Lung (tissue), 12 donors: Measurements from ENCODE around the gene PODN. TPM values are rescaled to one million over a fixed set of nuclear protein-coding genes. Genes with fewer than 3 reads are reported as not detected.

ENCODE experiments used
- ATAC-seq: fragments of 200-7000 bp; cut with Tn5 transposase; one replicate; pipeline ENCODE4 v1.9.1; 2020; ENCODE audit warnings: moderate number of reproducible peaks; ENCODE audit not compliant: insufficient read depth, low FRiP score
- DNase-seq, 3 donors: peaks; one replicate each; pipeline ENCODE4 v3.0.0-alpha.2; 2013 to 2017
- H3K27ac ChIP-seq, 2 donors: one replicate each; pipeline ENCODE4 v1.5.1; 2013; ENCODE audit warnings: mild to moderate bottlenecking in 2 of 2, moderate library complexity in 2 of 2, control low read depth in 1 of 2, inconsistent platforms in 1 of 2, low read depth in 1 of 2, low read length in 1 of 2
- H3K27me3 ChIP-seq, 3 donors: one replicate each; pipeline ENCODE4 v1.5.1; 2013; ENCODE audit warnings: low read length in 2 of 3; ENCODE audit not compliant: control insufficient read depth in 3 of 3, insufficient read depth in 3 of 3
- H3K36me3 ChIP-seq, 4 donors: one replicate each; pipeline ENCODE4 v1.5.1; 2013; ENCODE audit warnings: low read length in 4 of 4, mild to moderate bottlenecking in 1 of 4, moderate library complexity in 1 of 4; ENCODE audit not compliant: control insufficient read depth in 4 of 4, insufficient read depth in 4 of 4
- H3K4me1 ChIP-seq, 5 donors: one replicate each; pipeline ENCODE4 v1.5.1; 2013; ENCODE audit warnings: low read length in 5 of 5, mild to moderate bottlenecking in 2 of 5, moderate library complexity in 1 of 5; ENCODE audit not compliant: control insufficient read depth in 5 of 5, insufficient read depth in 5 of 5
- H3K4me3 ChIP-seq: one replicate; pipeline ENCODE4 v1.5.1; 2013; ENCODE audit warnings: mild to moderate bottlenecking, control low read depth, moderate library complexity
- H3K9ac ChIP-seq, 2 donors: one replicate each; pipeline ENCODE4 v1.5.1; 2013; ENCODE audit warnings: low read length in 2 of 2, control low read depth in 1 of 2; ENCODE audit not compliant: insufficient read depth in 1 of 2
- H3K9me3 ChIP-seq, 4 donors: one replicate each; pipeline ENCODE4 v1.5.1; 2013; ENCODE audit warnings: low read length in 3 of 4, mild to moderate bottlenecking in 1 of 4, moderate library complexity in 1 of 4; ENCODE audit not compliant: control insufficient read depth in 4 of 4, insufficient read depth in 3 of 4
- WGBS, 2 donors: extraction: QIAGEN DNeasy Blood & Tissue Kit; methylation state at CpG; one replicate each; pipeline ENCODE4 v1.1.7; 2013; 5-methylcytosine and 5-hydroxymethylcytosine counted together
- polyA plus RNA-seq, 2 donors: library from polyadenylated mRNA; stranded (reverse); fragments of 200-250 nt; gene quantifications; one replicate each; pipeline ENCODE4 v1.2.1, GENCODE V29; 2013
- total RNA-seq, 2 donors: library from RNA; depleted of rRNA in 1 of 2; stranded (reverse); fragments of >200 nt in 1 of 2; gene quantifications; one replicate each; pipeline ENCODE4 v1.2.1, GENCODE V29; 2014 to 2021
- TF ChIP-seq, protein P1 (sequence below): IDR thresholded peaks from 2 replicates; pipeline ENCODE4 v1.5.1; 2012; ENCODE audit warnings: mild to moderate bottlenecking; ENCODE audit errors: control extremely low read depth, extremely low read depth
- donor health status: control.
- donor health status: control.
- donor health status: Bipolar disorder and iron deficiency.
- donor health status: healthy.
- donor health status: DM: yes; HTN: yes; CAD: no.

Gene PODN
- total and polyA plus RNA-seq, 4 donors = 12.9 to 40.9 (median 21.7) TPM

DNA sequence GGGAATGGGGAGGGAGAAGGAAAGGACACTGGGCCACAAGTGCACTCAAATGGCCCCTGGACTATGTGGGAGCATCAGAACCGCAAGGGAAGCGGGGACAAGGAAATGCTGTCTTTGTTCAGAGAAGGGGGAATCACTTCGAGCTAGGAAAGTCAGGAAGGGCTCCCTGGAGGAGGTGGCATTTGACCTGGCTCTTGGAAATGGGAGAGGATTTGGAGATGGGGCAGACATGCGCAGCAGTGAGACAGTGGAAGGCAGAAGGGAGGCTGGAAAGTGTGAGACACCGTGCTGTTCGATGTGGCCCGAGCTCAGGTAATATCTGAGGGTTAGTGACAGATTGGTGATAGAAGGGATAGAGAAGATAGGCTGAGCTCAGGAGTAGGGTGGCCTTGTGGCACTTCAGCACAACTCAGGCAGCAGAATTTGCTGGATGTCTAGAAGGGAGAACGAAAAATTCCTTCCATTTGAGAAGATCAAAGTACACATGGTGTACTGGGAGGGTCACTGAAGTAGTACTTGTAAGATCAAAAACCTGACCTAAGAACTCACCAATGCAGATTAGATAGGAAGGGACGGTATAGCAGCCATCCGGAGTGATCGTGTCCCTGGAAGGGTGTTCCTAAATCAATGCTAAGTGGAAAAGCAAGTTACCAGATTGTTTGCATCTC is 55.1 kb downstream of the PODN start:
- no peak overlapping the region for H3K9ac ChIP-seq
- 85 to 87% methylated on average over 11 of the region's 11 CpGs for WGBS, 2 donors
- TF ChIP-seq, protein P1, sequence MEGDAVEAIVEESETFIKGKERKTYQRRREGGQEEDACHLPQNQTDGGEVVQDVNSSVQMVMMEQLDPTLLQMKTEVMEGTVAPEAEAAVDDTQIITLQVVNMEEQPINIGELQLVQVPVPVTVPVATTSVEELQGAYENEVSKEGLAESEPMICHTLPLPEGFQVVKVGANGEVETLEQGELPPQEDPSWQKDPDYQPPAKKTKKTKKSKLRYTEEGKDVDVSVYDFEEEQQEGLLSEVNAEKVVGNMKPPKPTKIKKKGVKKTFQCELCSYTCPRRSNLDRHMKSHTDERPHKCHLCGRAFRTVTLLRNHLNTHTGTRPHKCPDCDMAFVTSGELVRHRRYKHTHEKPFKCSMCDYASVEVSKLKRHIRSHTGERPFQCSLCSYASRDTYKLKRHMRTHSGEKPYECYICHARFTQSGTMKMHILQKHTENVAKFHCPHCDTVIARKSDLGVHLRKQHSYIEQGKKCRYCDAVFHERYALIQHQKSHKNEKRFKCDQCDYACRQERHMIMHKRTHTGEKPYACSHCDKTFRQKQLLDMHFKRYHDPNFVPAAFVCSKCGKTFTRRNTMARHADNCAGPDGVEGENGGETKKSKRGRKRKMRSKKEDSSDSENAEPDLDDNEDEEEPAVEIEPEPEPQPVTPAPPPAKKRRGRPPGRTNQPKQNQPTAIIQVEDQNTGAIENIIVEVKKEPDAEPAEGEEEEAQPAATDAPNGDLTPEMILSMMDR = no peak
- DNase-seq (no peak), ATAC-seq (no peak)
- no peaks in the 10 kb centered on the region for H3K36me3 ChIP-seq
- H3K4me1 ChIP-seq = peaks cover 0 to 27% (median 10%) of the 10 kb centered on the region in 5 donors
- H3K27ac ChIP-seq = no peak overlapping the region
- H3K4me3 ChIP-seq = no peak overlapping the region
- H3K27me3 ChIP-seq = no peaks in the 10 kb centered on the region
- peaks cover 0 to 4% (median 0%) of the 10 kb centered on the region in 4 donors for H3K9me3 ChIP-seq

DNA sequence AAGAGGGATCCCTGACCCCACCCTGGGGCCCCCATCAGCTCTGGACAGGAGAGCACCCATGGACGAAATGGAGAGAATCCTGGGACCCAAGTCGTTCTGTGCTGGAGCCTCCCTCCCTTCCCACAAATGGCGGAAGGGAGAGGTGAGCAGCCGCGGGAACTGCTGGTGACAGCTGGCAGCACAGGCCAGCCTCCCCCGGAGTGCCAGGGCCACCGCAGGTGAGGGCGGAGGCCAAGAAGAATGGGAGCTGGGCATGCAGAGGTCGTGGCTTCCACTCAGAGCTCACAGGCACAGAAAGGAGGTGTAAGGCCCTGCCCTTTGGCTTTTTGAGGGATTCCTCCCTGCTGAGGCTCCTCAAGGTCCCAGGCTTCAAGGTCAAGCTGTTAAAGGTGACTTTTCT is 55.8 kb downstream of the PODN start:
- TF ChIP-seq, protein P1 = no peak
- H3K9me3 ChIP-seq = no peaks in the 10 kb centered on the region
- WGBS, 2 donors = 92 to 94% methylated on average over 9 of the region's 9 CpGs
- H3K27ac ChIP-seq = no peak overlapping the region
- no peak overlapping the region for H3K4me3 ChIP-seq
- H3K4me1 ChIP-seq = peaks cover 0 to 35% (median 11%) of the 10 kb centered on the region in 5 donors
- DNase-seq (no peak), ATAC-seq (no peak)
- no peaks in the 10 kb centered on the region for H3K27me3 ChIP-seq
- H3K9ac ChIP-seq = no peak overlapping the region
- H3K36me3 ChIP-seq = no peaks in the 10 kb centered on the region

DNA sequence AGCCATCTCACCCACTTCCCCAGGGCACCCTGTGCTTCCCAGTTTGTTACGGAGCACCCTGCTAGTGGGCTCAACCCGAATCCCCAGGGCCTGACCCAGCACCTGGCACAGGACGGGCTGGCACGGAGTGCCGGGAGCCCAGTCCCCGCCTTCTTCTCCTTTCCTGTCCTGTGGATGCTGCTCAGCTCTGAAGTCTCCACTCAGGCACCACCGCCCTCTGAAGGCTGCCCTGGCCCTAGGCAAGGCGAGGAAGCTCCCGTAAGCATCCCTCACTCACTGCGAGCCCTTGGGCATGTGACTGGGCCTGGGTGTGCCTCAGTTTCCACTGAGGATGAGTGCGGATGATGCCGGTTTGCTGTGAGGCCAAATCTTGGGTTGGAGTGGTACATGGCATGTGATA is 58.6 kb downstream of the PODN start:
- TF ChIP-seq, protein P1 = no peak
- DNase-seq (no peak), ATAC-seq (no peak)
- H3K27ac ChIP-seq = no peak overlapping the region
- no peaks in the 10 kb centered on the region for H3K36me3 ChIP-seq
- H3K4me3 ChIP-seq = no peak overlapping the region
- H3K4me1 ChIP-seq = peaks cover 0 to 53% (median 19%) of the 10 kb centered on the region in 5 donors
- no peaks in the 10 kb centered on the region for H3K27me3 ChIP-seq
- H3K9me3 ChIP-seq = no peaks in the 10 kb centered on the region
- H3K9ac ChIP-seq = no peak overlapping the region
- WGBS, 2 donors = 73 to 85% methylated on average over 12 of the region's 12 CpGs
